ENCODE measurements around the gene PPARD. TPM values are rescaled to one million over a fixed set of nuclear protein-coding genes. Genes with fewer than 3 reads are reported as not detected.
A peak's percentile ranks its signal among the peaks of the same experiment; 100 is the strongest.

The PPARD gene
- total and polyA plus RNA-seq, 2 of the 13 experiments (the other 11 are each of a cell fraction or from before 2014, with no cell fraction given), result 6.1 to 13.3 TPM

- TF ChIP-seq ZNF609 (CRISPR knock-in tag; IDR thresholded peaks at IDR 0.05; ENCODE audit: borderline replicate concordance) (peak; percentile 86), ZNF7 (CRISPR knock-in tag; IDR thresholded peaks at IDR 0.05) (0 out of 2 replicates have a peak, but pooled peaks have one; percentile 9), YY1 (IDR thresholded peaks at IDR 0.05; ENCODE audit: insufficient read depth, insufficient replicate concordance, low read depth, low read length) (peak; percentile 77), RCOR2 (CRISPR knock-in tag; IDR thresholded peaks at IDR 0.05) (peak; percentile 76), ZNF501 (CRISPR knock-in tag; IDR thresholded peaks at IDR 0.05) (peak; percentile 34; the same call in 1 of the 2 replicates), TGIF2 (CRISPR knock-in tag; IDR thresholded peaks at IDR 0.05) (peak; percentile 44; the same call in 1 of the 2 replicates)
- TF ChIP-seq, protein P1, sequence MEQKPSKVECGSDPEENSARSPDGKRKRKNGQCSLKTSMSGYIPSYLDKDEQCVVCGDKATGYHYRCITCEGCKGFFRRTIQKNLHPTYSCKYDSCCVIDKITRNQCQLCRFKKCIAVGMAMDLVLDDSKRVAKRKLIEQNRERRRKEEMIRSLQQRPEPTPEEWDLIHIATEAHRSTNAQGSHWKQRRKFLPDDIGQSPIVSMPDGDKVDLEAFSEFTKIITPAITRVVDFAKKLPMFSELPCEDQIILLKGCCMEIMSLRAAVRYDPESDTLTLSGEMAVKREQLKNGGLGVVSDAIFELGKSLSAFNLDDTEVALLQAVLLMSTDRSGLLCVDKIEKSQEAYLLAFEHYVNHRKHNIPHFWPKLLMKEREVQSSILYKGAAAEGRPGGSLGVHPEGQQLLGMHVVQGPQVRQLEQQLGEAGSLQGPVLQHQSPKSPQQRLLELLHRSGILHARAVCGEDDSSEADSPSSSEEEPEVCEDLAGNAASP (CRISPR knock-in tag; IDR thresholded peaks at IDR 0.05; ENCODE audit: borderline replicate concordance), result peak; percentile 74
- TF ChIP-seq, protein P2, sequence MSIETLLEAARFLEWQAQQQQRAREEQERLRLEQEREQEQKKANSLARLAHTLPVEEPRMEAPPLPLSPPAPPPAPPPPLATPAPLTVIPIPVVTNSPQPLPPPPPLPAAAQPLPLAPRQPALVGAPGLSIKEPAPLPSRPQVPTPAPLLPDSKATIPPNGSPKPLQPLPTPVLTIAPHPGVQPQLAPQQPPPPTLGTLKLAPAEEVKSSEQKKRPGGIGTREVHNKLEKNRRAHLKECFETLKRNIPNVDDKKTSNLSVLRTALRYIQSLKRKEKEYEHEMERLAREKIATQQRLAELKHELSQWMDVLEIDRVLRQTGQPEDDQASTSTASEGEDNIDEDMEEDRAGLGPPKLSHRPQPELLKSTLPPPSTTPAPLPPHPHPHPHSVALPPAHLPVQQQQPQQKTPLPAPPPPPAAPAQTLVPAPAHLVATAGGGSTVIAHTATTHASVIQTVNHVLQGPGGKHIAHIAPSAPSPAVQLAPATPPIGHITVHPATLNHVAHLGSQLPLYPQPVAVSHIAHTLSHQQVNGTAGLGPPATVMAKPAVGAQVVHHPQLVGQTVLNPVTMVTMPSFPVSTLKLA (IDR thresholded peaks at IDR 0.05), result peak; percentile 15; the same call in 1 of the 2 replicates
These were observed 10.1 kb upstream of the PPARD start (continued) for GRCh38 chr6:35332074-35332887.

Data from HepG2 (cell line).